Gastroesophageal sphincter (tissue), 3 donors: ENCODE data around the gene GPHN.

Experiments
- CTCF ChIP-seq, 4 experiments: fragments of 200-600 bp in 2 of 4; fragments of 450-650 bp in 2 of 4; sonication (generic) in 1 of 4; IDR thresholded peaks; one replicate each; pipeline ENCODE4 v1.5.1; 2017 to 2019; ENCODE audit warnings: antibody characterized with exemption in 4 of 4, mild to moderate bottlenecking in 2 of 4, moderate library complexity in 2 of 4
- EP300 ChIP-seq: sonication (generic); formaldehyde crosslinking; IDR thresholded peaks from one replicate; pipeline ENCODE4 v1.6.1; 2017; ENCODE audit warnings: antibody characterized with exemption, mild to moderate bottlenecking
- POLR2A ChIP-seq, 2 donors: fragments of 450-650 bp; IDR thresholded peaks; one replicate each; pipeline ENCODE4 v1.6.1; 2017; ENCODE audit warnings: antibody characterized with exemption in 2 of 2, mild to moderate bottlenecking in 2 of 2, moderate library complexity in 1 of 2
- POLR2AphosphoS5 ChIP-seq: sonication (generic); formaldehyde crosslinking; IDR thresholded peaks from one replicate; pipeline ENCODE4 v1.6.1; 2017; ENCODE audit warnings: antibody characterized with exemption

DNA sequence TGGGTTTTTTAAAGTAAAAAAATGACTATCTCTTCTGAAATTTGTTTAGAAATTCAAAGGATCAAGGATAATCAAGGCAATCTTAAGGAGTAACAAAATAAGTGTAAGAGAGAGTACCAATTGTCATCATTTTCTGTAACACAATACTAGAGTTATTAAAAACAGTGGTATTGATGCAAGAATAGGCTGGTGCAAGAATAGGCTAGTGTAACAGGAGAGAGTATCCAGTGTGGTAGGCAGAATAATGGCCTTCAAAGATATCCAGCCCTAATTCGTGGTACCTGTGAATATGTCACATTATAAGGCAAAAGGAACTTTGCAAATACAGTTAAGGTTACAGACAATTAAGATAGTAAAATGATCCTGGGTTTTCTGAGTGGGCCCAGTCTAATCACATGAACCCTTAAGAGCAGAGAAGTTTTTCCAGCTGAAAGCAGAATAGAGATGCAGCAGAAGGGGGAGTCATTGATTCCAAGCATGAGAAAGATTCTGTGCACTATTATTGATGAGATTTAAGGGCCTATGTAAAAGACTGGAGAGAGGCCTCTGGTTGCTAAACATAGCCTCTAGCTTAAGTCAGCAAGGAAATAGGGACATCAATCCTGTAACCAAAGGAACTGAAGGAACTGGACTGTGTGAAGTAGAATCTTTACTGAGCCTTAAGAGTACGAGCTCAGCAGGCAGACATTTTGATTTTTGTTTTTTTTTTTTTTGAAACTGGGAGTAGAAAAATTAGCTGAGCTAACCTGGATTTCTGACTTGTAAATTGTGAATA, 134.1 kb downstream of the GPHN start:
- no peak for TF ChIP-seq CTCF (IDR thresholded peaks at IDR 0.05)
- TF ChIP-seq EP300, result no peak
- no peak for TF ChIP-seq POLR2A (IDR thresholded peaks at IDR 0.05)
- TF ChIP-seq POLR2AphosphoS5, result no peak
